Fibroblast of lung (primary cell): ENCODE results near the gene RMRP. TPM values are rescaled to one million over a fixed set of nuclear protein-coding genes. Genes with fewer than 3 reads are reported as not detected.

Experiments used
- DNase-seq, 2 donors: peaks; one replicate each; pipeline versions ENCODE4 v3.0.0 to v3.0.0-alpha.2; 2010; ENCODE audit warnings: low read depth in 2 of 2
- H2AFZ ChIP-seq: 2 replicates; pipeline ENCODE4 v1.5.1; 2012; ENCODE audit warnings: low read length, control low read depth, inconsistent platforms
- H3K27ac ChIP-seq: 2 replicates; pipeline ENCODE4 v1.5.1; 2011; ENCODE audit warnings: low read length, control low read depth; ENCODE audit not compliant: insufficient read depth
- H3K27me3 ChIP-seq: 2 replicates; pipeline ENCODE4 v1.5.1; 2011; ENCODE audit warnings: mild to moderate bottlenecking, low read length; ENCODE audit not compliant: control insufficient read depth, insufficient read depth
- H3K36me3 ChIP-seq: 2 replicates; pipeline ENCODE4 v1.5.1; 2011; ENCODE audit warnings: low read length; ENCODE audit not compliant: control insufficient read depth, insufficient read depth
- H3K4me1 ChIP-seq: 2 replicates; pipeline ENCODE4 v1.5.1; 2011; ENCODE audit warnings: low read length; ENCODE audit not compliant: control insufficient read depth, insufficient read depth; ENCODE audit errors: extremely low read depth
- H3K4me2 ChIP-seq: 2 replicates; pipeline ENCODE4 v1.5.1; 2011; ENCODE audit warnings: low read length, control low read depth; ENCODE audit not compliant: insufficient read depth; ENCODE audit errors: extremely low read depth
- H3K4me3 ChIP-seq, 4 experiments: fragments of 200-600 bp in 1 of 4; sonication (generic) in 1 of 4; replicated peaks in 1 of 4; 2 replicates each; pipeline ENCODE4 v1.5.1; 2011 to 2016; ENCODE audit warnings: low read length in 4 of 4, low read depth in 3 of 4, mild to moderate bottlenecking in 3 of 4, control low read depth in 2 of 4, inconsistent platforms in 1 of 4, mixed read lengths in 1 of 4; ENCODE audit not compliant: insufficient read depth in 1 of 4; ENCODE audit errors: control extremely low read depth in 1 of 4
- H3K79me2 ChIP-seq: 2 replicates; pipeline ENCODE4 v1.5.1; 2012; ENCODE audit warnings: mild to moderate bottlenecking, low read length, inconsistent platforms; ENCODE audit not compliant: control insufficient read depth, insufficient read depth
- H3K9ac ChIP-seq: 2 replicates; pipeline ENCODE4 v1.5.1; 2011; ENCODE audit warnings: mild to moderate bottlenecking, low read length, control low read depth; ENCODE audit not compliant: insufficient read depth
- H3K9me3 ChIP-seq: 2 replicates; pipeline ENCODE4 v1.5.1; 2012; ENCODE audit warnings: low read depth, low read length; ENCODE audit not compliant: control insufficient read depth, insufficient read depth
- H4K20me1 ChIP-seq: 2 replicates; pipeline ENCODE4 v1.5.1; 2011; ENCODE audit warnings: low read length; ENCODE audit not compliant: control insufficient read depth, insufficient read depth; ENCODE audit errors: extremely low read depth
- EZH2 ChIP-seq: IDR thresholded peaks from 2 replicates; pipeline ENCODE4 v1.5.1; 2012; ENCODE audit warnings: low read length, control low read depth, mild to moderate bottlenecking; ENCODE audit errors: missing control alignments
- polyA plus RNA-seq, 2 donors: library from polyadenylated mRNA; depleted of rRNA in 1 of 2; stranded (reverse) in 1 of 2; unstranded in 1 of 2; fragments of >200 nt; gene quantifications; 2 replicates each; pipeline ENCODE4 v1.2.1, GENCODE V29; 2011 to 2012; ENCODE audit warnings: missing spikeins in 1 of 2
- total RNA-seq: library from RNA; depleted of rRNA; stranded (reverse); fragments of >200 nt; gene quantifications from 2 replicates; pipeline ENCODE4 v1.2.1, GENCODE V29; 2014
- TF ChIP-seq, protein P1 (sequence below), 2 donors: IDR thresholded peaks in 1 of 2; conservative IDR thresholded peaks in 1 of 2; 1 replicate in 1 of 2; 2 replicates in 1 of 2; pipeline ENCODE4 v1.5.1; 2011 to 2012; ENCODE audit warnings: low read length in 2 of 2, control low read depth in 1 of 2, inconsistent platforms in 1 of 2, low read depth in 1 of 2, mild to moderate bottlenecking in 1 of 2

Gene RMRP
- total and polyA plus RNA-seq, 2 donors (not counting 1 experiment from before 2014, with no cell fraction given), result 110 to 67,954 TPM

DNA sequence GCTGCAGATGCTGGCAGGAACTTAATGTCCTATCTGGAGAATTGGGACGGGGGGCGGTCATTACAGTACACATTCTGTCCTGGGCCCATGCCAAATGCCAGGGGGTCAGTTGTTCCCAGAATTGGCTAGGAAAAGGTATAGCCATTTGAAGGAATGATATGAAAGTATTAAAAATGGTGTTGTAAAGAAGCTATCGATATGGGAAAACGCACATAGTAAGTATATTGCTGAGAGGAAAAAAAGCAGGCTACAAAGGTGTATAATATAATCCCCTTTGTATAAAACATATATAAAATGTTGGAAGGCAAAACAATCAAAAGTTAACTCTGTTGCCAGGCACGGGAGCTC, 7.6 kb upstream of the RMRP start:
- Histone ChIP-seq H3K9ac (peak overlapping the region; percentile 17), H3K27ac (peak overlapping the region; percentile 34)
- DNase-seq, result no peak

DNA sequence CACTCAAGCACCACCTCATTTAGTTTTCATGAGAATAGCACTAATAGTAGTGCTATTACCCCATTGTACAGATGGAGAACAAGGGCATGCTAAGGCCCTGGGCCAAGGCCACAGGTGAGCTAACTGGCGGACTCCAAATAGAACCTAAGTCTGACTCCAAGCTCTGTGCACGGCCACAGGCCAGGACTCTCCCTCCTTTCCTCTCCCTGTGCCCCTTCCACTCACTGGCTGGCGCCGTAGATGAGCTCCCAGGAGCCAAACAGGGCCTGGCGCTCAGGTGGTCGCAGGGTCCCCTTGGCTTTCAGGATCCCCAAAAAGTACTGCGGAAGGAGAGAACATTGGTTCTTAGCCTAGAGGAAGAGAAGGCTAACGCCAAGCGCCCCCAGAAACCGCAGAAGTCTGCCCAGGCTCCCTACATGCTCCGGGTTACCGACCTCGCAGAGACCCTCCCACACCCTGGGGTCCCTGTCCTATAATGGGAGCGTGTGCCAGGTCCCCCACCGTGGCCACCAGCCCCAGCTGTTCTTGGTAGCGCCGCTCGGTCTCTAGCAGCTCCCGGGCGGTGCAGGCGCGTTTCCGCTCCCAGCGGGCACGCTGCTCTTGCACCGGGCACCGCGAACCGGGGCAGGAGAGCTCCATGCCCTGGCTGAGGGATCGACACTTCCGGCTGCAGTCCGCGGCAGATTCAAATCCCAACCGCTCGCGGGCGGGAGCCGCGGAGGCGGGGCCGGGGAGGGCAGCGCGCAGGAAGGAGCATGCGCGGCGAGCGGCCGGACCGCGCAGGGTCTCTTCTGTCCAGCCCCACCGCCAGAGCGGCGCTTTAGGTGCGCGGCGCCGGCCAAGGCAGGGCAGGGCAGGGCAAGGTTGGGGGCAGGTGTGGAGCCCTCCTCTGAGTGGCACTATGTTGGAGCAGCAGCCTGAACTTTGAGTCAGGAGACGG, 7.0 kb upstream of the RMRP start, which contains the start of gene ARHGEF39:
Gene ARHGEF39, minus strand, starts transcription at position 665 of the 940 bp plus-strand sequence. Its CDS starts 26 bp downstream, at position 639.
- H3K4me3 ChIP-seq, result peak within 1 kb of the TSS; percentile 52 to 73 (median 63)
- peak within 1 kb of the TSS; percentile 62 for H3K27ac ChIP-seq
- peak within 1 kb of the TSS; percentile 60 for H3K9ac ChIP-seq
- peak; percentile 70 to 74 for DNase-seq
- no peaks in the 10 kb centered on the region for H4K20me1 ChIP-seq
- TF ChIP-seq EZH2, result no peak
- TF ChIP-seq, protein P1, sequence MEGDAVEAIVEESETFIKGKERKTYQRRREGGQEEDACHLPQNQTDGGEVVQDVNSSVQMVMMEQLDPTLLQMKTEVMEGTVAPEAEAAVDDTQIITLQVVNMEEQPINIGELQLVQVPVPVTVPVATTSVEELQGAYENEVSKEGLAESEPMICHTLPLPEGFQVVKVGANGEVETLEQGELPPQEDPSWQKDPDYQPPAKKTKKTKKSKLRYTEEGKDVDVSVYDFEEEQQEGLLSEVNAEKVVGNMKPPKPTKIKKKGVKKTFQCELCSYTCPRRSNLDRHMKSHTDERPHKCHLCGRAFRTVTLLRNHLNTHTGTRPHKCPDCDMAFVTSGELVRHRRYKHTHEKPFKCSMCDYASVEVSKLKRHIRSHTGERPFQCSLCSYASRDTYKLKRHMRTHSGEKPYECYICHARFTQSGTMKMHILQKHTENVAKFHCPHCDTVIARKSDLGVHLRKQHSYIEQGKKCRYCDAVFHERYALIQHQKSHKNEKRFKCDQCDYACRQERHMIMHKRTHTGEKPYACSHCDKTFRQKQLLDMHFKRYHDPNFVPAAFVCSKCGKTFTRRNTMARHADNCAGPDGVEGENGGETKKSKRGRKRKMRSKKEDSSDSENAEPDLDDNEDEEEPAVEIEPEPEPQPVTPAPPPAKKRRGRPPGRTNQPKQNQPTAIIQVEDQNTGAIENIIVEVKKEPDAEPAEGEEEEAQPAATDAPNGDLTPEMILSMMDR (conservative IDR thresholded peaks at IDR 0.05 in 1 of 2, IDR thresholded peaks at IDR 0.05 in 1 of 2; ENCODE audit: low read depth in 1 of 2, low read length in 2 of 2), result peak in 1 of 2 donors; percentile 17
- H3K4me1 ChIP-seq, result peaks cover 15% of the 10 kb centered on the region
- peak within 1 kb of the TSS; percentile 77 for H2AFZ ChIP-seq
- no peaks in the 10 kb centered on the region for H3K9me3 ChIP-seq
- H3K4me2 ChIP-seq, result peak within 1 kb of the TSS; percentile 97
- H3K79me2 ChIP-seq, result peaks cover 10% of the 10 kb centered on the region
- peaks cover 2% of the 10 kb centered on the region for H3K36me3 ChIP-seq
- H3K27me3 ChIP-seq, result no peaks in the 10 kb centered on the region

More for the DNA sequence above, 7.6 kb upstream of the RMRP start:
- Histone ChIP-seq H3K79me2 (peaks cover 7% of the 10 kb centered on the region), H3K27me3 (no peaks in the 10 kb centered on the region), H3K4me2 (peak overlapping the region; percentile 97), H3K36me3 (peaks cover under 1% of the 10 kb centered on the region), H2AFZ (peak overlapping the region; percentile 77), H3K9me3 (no peaks in the 10 kb centered on the region), H3K4me1 (peaks cover 15% of the 10 kb centered on the region), H3K4me3 (peak overlapping the region; percentile 48 to 73 (median 63)), H4K20me1 (no peaks in the 10 kb centered on the region)
- TF ChIP-seq, protein P1 (conservative IDR thresholded peaks at IDR 0.05 in 1 of 2, IDR thresholded peaks at IDR 0.05 in 1 of 2; ENCODE audit: low read depth in 1 of 2, low read length in 2 of 2), result no peak
- no peak for TF ChIP-seq EZH2

DNA sequence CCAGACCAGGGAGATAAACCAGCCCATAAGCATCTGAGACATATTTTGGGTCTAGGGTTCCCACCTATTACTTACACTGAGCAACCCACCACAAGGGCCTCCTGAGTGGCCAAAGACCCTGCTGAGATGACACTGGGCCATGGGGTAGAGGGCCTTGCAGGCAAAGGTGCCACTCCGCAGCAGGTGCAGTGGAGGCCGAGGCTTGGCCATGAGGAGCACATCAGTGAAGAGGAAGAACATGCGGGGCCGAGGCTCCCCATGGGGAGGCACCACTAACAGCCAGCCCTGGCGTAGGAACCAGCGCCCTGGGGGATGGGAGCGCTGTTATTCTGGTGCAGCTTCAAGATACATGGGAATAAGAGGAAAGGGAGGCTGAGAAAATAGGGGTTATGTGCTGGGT, 4.6 kb upstream of the RMRP start:
- Histone ChIP-seq H3K27me3 (no peaks in the 10 kb centered on the region), H3K4me3 (no peak overlapping the region), H3K4me1 (peaks cover 21% of the 10 kb centered on the region), H3K79me2 (peaks cover 18% of the 10 kb centered on the region), H3K4me2 (no peak overlapping the region), H3K27ac (no peak overlapping the region), H3K9ac (no peak overlapping the region), H3K36me3 (peaks cover 2% of the 10 kb centered on the region), H2AFZ (no peak overlapping the region), H3K9me3 (no peaks in the 10 kb centered on the region), H4K20me1 (no peaks in the 10 kb centered on the region)
- DNase-seq, result no peak
- TF ChIP-seq, protein P1 (conservative IDR thresholded peaks at IDR 0.05 in 1 of 2, IDR thresholded peaks at IDR 0.05 in 1 of 2; ENCODE audit: low read depth in 1 of 2, low read length in 2 of 2), result no peak
- TF ChIP-seq EZH2, result no peak
